DMS153 (cell line): ENCODE results near the gene NAP1L5.
A peak's percentile ranks its signal among the peaks of the same experiment; 100 is the strongest.

Experiments
- DNase-seq: peaks from one replicate; lab custom pipeline; 2025; lab: John Stamatoyannopoulos, UW

Gene NAP1L5

DNA sequence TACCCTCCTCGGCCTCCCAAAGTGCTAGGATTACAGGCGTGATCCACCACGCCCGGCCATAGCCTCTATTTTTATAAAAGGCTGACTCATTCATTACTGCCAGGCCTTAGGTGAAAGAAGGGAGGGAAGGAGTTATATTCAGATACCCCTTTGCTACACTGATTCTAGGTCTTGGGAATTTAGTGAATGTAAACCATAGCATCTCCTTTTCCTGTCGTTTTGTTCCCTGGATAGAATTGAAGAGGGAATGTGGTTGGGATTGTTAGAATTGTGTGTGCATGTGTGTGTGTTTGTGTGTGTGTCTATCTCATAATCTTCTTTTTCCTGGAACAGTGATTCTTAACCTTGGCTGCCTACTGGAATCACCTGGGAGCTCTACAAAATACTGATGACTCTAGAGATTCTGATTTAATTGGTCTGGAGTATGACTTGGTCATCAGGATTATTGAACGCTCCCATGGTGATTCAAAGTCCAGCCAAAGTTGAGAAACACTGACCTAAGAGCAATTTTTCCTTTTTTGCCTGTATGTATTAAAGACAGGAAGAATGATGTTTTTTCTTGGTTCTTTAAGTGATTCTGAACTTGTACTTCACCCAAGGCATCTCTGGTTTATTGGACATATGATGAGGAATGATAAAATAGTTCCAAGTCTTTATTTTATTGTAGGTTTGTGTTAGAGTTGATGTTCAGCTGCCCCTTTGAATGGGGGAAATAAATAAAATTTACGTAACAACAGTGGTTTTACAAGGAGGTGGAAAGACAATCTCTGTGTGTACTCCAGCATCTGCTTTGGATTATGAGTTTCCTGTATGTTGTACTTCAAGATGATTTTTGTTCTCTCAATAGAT lies 37.0 kb downstream of the NAP1L5 start:
- DNase-seq: no peak

DNA sequence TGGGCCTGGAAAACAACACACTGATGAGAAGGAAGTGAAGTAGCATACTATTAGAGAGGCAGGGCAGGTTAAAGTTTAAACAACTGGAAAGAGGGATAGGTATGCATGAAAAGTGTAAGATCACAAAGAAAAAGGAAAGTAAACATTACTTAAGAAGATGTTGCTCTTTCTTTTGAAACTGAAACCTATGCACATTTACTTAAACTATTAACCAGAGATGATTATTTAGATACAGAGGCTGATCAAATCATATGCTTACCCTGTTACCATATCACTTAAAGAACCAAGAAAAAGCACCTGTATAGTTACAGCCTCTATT lies 37.8 kb downstream of the NAP1L5 start:
- DNase-seq: no peak

DNA sequence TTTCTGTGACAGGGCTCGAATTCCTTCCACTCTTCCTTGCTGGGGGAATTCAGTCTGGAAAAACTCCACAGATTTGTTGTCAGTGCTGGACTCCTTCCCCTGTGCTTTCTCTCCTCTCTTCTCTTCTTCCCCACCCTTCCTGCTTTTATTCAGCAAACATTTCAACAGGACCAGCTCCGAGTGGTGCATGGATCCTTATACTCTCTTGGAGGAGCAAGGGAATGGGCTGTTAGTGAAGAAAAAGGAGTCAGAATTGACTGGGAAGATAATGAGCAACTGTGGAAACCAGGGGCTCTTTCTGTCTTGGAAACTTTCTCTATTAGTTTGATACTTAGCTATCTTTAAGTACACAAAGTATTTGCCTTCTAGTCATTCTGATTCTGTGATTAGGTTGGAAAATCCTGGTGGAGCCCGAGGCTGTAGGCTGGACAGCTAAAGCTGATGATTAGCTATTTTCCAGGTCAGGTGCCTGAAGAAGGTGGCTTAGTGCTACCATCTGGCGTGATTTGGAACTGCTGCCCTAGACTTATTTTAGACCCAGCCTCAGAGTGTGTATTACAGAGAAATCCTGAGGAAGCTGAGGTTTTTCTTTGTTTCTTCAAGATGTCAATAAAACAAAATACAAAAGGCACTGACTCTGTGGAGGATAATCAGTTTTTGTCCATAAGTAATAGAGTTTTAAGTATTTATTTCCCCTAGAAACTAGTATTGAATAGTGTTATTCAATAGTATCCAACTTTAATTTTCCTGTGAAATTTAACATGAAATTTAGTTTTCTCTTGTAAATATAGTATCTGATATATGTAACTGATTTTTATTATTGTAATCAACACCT lies 38.4 kb downstream of the NAP1L5 start:
- peak; percentile 53 for DNase-seq

DNA sequence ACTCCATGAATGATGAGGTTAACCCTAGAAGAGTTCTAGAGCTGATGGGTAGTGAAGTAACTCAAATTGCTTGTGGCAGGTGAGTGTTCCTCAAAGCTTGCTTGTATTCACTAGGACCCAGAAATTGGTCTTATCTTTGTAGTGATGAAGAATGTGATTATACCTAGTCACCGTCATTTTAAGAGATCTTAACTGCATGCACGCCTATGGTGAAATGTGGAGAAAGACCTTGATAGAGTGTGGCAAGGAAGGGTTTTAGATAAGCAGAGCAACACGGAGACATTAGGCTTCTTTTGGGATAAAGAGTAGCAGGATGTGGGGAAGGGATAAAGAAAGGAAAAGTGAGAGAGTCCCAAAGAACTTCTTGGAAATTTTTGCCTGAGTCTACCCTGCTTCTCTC lies 42.4 kb downstream of the NAP1L5 start:
- DNase-seq: no peak

DNA sequence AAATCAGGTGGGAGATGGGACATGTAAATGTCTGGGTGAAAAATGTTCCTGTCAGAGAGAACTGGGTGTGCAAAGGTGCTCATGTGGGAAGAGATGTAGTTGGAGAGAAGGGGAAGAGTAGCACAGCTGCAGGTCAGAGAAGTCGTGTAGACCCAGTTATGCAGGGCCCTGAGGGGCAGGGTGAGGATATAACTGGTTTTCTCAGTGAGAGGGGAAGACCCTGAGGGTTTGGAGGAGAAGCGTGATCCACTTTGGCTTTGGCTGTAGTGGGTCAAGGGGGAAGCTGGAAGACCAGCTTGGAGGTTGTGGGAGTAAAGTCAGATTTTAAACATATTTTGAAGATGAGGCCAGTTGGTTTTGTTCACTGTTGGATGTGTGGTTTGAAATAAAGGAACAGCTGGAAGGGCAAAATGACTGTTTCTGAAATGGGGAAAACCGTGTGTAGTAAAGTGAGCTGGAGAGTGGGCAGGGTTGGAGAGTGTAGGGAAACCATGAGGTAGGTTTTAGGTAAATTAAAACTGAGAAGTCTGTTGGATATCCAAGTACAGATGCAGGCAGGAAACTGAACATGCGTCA lies 44.2 kb downstream of the NAP1L5 start:
- no peak for DNase-seq

DNA sequence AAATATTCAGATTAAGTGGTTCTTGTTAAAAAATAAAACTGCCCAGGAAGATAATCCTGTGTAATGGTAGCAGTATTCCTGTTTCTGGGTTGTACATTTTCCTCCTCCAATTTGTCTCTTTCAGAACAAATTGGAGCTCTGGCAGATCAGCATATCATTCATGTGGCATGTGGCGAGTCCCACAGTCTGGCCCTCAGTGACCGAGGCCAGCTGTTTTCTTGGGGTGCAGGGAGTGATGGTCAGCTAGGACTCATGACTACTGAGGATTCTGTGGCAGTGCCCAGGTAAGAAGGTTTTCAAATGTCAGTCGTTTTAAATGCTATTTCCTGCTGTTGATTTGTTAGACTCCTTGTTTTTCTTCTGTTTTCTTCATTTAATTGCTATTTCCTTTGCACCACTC lies 47.9 kb downstream of the NAP1L5 start:
- no peak for DNase-seq

DNA sequence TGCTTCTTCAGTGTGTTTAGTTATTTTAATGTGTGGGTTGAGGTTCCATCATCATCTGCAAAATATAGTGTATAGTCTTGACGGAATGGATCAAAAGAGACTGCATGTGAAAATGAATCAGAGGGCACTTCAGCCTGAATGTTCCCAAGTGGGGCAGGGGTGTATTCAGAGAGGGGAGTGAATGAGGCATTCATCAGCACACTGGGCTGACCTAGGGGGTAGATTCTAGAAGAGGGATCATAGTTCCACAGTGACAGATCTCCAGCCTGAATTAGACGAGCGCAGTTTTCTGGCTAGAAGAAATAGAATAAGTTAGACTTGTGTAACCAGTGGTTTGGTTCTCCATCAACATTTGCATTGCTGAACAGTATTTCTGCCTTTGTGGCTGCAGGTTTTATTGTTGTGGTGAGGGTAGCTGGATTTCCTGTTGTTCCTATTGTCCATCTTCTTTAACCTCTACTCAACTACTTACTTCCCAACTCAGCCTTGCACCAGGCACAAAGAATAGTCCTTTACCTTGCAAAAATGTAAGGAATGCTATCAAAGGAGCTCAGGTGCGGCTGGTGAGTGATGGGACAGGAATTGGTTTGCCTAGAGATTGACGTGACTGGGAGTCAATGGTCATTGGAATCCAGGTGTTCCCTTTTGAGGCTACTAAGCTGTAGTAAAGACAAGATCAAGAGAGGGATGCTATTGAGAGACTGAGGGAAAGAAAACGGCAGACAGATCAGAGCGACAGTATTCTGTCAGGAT lies 50.9 kb downstream of the NAP1L5 start:
- no peak for DNase-seq

DNA sequence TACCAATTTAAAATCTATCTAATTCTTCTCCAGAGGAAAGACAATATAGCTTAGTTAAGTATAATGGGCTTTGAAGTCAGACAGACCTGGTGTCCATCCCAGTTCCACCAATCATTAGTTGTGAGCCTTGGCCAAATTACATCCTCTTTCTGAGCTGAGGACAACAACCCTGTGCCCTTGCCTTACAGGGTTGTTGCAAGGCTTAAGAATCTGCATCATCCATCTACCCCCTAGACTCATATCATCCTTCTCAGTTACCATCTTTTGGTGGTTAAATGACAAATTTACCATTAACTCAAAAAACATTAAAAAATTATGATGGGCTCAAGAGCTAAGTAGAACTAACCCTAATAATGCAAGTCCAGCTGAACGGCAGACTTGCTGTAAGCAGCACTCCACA lies 51.6 kb downstream of the NAP1L5 start:
- no peak for DNase-seq
